GM12875 (cell line): ENCODE data around the gene HEATR5B.

ENCODE experiments used
- H3K4me3 ChIP-seq: one replicate; pipeline ENCODE4 v1.5.1; 2011; ENCODE audit warnings: low read depth, low read length, control low read depth
- CTCF ChIP-seq: IDR thresholded peaks from 2 replicates; pipeline ENCODE4 v1.5.1; 2011; ENCODE audit warnings: low read depth, mild to moderate bottlenecking, control low read depth, inconsistent platforms, low read length, moderate library complexity, borderline replicate concordance; ENCODE audit not compliant: insufficient read depth

The HEATR5B gene

GRCh38 chr2:37052600-37053332, 31.4 kb downstream of the HEATR5B start:
- TF ChIP-seq CTCF, result no peak
- H3K4me3 ChIP-seq, result no peak overlapping the region

- no peak overlapping the region for H3K4me3 ChIP-seq
- TF ChIP-seq CTCF, result no peak
These were observed 44.6 kb downstream of the HEATR5B start for GRCh38 chr2:37039580-37039979.

GRCh38 chr2:37037771-37038170, 46.4 kb downstream of the HEATR5B start:
- TF ChIP-seq CTCF, result no peak
- no peak overlapping the region for H3K4me3 ChIP-seq

- no peak for TF ChIP-seq CTCF
These were observed 54.4 kb downstream of the HEATR5B start for GRCh38 chr2:37029758-37030157.

GRCh38 chr2:37026050-37026449, 58.1 kb downstream of the HEATR5B start:
- TF ChIP-seq CTCF, result peak; percentile 39; the same call in 1 of the 2 replicates
- H3K4me3 ChIP-seq, result no peak overlapping the region

More at GRCh38 chr2:37029758-37030157, 54.4 kb downstream of the HEATR5B start:
- no peak overlapping the region for H3K4me3 ChIP-seq

- no peak for TF ChIP-seq CTCF
- H3K4me3 ChIP-seq, result no peak overlapping the region
These were observed 63.0 kb downstream of the HEATR5B start for GRCh38 chr2:37020887-37021796.
